Activated T-cell treated with anti-CD3 and anti-CD28 coated beads for 4 hours (primary cell): Measurements from ENCODE around the gene MAPK7.

Source experiments
- DNase-seq: peaks from one replicate; pipeline ENCODE4 v3.0.0-alpha.2; 2020

Gene MAPK7

DNA sequence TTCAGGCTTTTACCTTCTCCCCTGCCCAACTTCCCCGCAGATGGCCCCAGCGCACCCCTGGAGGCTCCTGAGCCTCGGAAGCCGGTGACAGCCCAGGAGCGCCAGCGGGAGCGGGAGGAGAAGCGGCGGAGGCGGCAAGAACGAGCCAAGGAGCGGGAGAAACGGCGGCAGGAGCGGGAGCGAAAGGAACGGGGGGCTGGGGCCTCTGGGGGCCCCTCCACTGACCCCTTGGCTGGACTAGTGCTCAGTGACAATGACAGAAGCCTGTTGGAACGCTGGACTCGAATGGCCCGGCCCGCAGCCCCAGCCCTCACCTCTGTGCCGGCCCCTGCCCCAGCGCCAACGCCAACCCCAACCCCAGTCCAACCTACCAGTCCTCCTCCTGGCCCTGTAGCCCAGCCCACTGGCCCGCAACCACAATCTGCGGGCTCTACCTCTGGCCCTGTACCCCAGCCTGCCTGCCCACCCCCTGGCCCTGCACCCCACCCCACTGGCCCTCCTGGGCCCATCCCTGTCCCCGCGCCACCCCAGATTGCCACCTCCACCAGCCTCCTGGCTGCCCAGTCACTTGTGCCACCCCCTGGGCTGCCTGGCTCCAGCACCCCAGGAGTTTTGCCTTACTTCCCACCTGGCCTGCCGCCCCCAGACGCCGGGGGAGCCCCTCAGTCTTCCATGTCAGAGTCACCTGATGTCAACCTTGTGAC lies 3.6 kb downstream of the MAPK7 start:
- DNase-seq, result no peak

- DNase-seq, result no peak
These were observed 4.5 kb downstream of the MAPK7 start for GRCh38 chr17:19382531-19383444.

DNA sequence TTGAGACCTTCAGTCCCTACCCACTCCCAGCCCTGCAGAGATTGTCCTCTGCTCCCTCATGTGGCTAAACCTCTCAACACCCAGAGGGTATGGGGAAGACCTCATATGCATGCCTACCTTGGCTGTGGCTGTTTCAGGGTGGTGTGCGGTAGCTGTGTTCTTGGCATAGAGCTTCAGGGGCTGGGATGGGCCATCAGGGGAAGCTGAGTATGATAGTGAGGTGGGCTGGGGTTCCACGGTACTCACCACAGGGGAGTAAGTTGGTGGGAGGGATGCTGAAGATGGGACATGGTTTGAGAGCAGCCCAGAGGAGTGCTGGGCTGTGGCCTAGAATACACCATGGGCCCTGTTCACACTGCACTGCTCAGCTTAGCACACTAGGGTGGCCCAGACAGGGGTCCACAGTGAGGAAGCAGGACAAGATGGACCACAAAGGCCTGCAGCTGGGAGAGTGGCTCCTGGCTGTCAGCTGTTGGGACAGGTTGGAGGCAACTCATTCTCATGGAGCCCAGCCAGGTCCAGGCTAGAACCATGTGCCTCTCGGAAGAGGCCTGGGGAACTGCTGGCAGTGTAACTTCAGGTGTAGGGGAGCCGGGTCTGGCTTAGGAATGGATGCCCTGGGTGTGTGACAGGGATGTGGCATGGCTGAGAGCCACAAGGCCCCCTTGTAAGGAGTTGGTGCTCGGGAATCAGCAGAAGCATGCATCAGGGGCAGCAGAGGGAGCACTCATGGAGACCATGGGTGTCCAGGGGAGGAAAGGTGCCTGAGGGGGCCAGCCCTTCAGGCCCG lies 5.6 kb downstream of the MAPK7 start:
- no peak for DNase-seq

DNA sequence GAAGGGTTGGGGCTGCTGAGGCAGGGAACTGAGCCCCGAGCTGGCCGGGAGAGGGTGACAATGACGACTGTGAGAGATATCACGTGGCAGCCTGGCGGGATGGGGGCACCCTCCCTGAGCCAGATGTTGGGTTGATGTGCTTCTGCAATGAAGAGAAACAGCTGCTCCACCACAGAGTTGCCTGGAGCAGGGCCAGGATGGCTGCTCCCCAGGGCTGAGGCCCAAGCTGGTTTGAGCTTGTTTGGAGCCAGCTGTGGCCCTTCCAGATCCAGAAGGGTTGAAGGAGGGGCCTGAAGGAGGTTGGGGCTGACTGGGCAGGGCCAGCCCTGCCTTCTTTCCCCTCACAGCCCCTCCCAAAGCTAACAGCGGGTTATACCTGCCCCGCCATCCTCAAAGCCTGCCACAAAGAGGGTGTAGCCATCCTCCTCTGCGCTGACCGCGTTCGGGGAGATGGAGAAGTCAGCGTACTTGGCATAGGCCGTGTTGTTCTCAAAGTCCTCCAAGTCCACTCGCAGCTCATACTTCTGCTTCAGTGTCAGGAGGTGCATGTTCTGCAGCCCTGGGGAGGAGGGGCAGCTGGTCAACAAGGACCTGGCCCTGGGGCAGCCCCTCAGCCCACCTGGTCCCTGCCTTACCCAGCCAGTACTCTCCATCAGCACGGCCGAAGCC lies 6.6 kb downstream of the MAPK7 start:
- DNase-seq, result no peak

DNA sequence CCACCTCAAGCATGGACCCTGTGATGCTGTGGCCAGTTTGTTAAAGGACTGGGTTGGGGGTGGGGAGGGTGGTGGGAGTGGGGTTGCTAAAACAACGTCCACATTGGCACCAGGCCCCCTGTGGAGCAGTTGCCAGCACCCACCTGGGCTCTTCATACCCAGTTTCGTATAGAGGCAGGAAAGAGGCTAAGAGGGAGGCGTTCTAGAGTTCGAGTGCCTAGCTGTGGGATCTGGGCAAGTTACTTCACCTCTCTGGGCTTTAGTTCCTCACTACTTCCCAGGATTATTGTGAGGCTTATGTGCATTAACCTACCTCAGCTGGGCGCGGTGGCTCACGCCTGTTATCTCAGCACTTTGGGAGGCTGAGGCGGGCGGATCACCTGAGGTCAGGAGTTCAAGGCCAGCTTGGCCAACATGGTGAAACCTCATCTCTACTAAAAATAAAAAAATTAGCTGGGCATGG lies 7.3 kb downstream of the MAPK7 start:
- no peak for DNase-seq

DNA sequence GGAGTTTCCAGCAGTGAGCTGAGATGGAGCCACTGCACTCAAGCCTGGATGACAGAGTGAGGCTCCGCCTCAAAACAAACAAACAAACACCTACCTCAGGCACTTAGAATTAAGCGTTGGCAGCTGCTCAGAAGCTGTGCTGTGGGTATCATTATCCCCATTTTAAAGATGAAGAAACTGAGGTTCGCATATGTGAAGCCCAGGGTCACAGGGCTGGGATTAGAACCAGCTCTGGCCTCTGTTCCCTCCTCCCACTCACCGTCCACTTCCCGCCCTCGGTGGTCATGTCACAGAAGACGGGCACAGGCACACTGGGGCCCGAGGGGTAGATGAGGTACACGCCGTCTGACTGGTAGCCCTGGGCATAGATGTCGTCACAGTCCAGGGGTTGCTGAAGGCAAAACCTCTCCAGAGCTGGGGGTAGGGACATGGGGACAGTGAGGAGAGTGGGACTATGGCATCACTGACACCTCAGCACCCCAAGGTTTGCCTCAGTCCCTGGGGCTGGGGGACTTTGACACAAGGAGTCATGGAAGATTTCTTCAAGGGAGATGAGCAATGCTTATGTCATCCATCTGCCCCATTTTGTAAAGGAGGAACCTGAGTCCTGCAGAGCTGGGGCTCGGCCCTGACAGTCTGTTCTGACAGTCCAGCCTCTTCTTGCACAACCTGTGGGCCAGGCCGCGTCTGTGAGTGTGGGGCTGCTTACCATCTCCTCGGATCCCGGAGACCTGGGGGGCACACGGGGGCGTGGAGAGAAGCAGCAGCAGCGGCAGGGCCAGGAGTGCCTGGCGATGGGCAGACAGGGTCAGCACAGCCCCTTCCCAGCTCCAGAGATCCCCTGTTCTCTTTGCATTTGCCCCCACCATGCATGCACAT lies 8.0 kb downstream of the MAPK7 start:
- DNase-seq, result no peak

DNA sequence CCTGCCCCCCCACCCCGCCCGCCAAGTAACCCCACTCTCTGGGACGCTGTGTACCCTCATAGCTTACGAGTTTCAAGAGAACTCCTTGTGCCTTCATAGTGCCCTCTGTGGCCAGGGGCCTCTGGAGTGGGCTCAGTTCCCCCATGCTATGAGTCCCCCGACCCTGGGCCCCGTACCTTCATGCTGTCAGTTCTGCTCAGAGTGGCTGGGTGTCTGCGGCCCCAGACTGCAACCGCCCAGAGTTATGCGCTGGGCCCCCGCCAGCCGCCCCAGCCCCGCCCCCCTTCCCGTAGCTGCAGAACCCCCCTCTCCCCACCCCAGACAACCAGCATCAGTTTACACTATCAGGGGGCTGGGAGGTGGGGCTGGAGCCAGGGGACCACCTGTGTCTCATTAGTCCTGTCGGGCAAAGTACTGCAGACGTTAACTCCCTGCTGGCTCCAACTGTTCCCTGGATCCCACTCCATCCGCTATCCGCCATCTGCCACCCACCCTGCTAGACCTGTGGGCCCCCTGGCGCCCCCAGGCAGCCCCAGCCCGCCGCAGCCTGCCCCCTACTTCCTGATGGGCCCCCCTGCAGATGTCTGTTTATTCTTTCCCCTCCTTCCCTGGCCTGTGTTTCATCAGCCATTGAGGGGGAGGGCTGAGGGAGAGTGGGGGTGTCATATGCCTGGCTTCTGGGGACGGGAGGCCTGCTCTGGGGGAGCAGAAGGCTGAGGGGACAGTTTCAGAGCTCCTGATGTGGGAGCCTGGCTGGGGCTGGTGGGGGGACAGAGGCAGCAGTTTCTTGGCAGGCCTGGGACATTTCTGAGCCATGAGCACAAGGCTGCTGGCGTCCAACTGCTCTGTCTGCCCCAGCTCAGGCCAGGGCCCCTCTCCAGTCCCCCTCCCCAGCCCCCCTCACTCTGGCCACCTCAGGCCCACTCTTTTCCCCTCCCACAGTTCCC lies 8.9 kb downstream of the MAPK7 start, which contains the start of gene MFAP4:
MFAP4 (minus strand) TSS at position 217 of the 947 bp plus-strand sequence; CDS start at position 182, 35 bp downstream.
- no peak for DNase-seq

DNA sequence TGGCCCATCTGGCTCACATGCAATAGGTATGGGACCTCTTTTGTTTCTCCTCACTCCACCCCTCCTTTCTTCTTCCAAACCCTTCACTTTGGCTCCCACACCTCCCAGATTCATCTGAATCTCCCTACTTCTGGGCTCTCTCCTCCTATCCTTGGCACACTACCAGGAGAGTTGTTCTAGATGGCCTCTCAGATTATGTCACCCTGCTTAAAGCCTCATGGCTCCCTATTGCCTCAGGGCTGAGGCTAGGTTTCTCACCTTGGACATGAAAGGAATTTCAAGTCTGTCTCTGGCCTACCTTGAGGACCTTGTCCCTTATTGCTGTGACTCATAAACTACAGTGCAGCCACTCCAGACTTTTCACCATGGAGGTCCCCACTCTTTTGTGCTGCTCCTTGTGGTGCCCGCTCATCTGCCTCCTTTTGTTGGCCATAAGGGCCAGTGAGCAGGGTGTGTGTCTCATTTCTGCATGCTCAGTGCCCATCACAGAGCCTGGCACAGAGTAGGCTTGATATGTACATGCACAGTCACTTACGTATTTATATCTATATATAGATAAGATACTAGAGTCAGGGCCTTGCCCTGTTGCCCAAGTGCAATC lies 9.7 kb downstream of the MAPK7 start:
- DNase-seq, result no peak

DNA sequence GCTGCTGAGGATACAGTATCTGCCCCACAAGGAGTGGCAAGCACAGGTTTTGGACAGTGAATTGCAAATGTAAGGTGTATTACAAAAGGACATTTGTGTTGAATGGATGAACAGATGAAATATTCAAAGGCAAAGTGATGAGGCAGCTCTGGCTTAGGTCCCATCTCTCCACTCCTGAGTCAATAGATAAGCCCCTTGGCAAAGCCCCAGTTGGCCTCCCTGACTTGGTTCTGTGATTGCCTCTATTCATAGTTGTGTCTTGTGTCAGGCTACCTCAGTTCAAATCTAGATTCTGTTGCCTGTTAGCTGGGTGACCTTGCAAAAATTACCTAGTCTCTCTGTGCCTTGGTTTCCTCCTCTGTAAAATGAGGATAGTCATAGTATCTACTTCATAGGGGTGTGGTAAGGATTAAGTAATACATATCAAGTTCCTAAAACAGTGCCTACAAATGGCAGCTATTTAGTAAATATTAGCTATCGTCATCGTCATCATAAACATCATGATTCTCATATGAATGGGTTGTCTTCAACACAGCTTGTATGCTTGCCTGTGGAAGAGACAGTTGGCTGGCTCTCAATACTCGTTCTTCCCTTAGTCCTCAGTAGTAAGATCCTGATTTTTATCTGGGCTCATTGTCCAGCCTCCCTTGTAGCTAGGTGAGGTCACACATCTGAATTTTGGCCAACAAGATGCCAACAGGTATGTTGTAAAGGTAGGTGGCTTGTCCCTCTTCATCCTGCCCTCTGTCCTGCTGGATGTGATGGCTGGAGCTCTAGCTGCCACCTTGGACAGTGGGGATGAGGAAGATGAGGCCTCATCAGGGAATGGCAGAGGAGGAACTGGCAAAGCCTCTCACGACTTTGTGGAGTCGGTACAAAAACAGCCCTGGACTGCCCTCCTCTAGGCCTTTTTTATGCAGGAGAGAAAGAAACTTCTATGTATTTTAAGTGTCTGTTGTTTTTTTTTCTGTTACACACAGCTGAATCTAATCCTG lies 10.8 kb downstream of the MAPK7 start:
- DNase-seq, result no peak

GRCh38 chr17:19390951-19391350 lies 12.7 kb downstream of the MAPK7 start:
- DNase-seq, result no peak

- no peak for DNase-seq
These were observed 13.1 kb downstream of the MAPK7 start for GRCh38 chr17:19391432-19391831.

DNA sequence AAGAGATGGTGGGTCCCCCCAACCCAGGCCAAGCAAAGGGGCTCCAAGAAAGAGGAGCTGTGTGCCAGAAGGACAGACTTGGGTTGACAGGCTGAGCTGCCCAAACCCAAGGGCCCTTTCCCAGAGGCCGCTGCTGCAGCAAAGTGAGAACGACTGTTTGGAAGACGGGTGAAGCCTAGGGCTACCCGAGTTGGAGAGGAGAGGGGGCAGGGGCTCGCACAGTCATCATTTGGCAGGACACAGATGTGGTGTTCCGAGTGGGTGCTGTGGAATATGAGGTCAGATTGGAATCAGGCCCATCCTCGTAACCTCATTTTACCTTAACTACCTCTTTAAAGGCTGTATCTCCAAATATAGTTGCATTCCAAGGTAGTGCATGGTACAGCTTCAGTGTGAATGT lies 14.0 kb downstream of the MAPK7 start:
- no peak for DNase-seq

DNA sequence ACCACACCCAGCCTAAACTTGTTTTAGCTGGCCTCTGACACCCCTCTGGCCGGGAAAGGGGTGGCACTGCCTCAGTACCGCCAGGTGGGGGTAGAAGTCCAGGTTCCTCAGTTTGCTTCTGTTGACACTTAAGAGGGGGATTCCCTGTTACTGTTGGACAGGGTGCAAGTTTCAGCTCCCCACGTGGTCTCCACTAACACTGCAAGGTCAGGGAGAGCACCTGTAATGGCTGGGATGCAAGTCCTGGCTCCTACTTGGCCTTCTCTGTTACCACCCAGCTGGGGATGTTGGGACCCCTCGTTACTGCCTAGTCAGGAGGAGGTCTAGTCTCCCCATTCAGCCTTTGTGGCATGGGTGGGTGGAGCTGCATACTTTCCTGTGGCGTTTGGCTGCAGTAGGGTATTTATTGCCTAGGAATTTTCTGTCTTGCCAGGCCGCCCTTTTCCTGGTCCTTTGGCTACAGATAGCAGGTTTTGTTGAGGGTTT lies 19.3 kb downstream of the MAPK7 start:
- DNase-seq, result no peak

DNA sequence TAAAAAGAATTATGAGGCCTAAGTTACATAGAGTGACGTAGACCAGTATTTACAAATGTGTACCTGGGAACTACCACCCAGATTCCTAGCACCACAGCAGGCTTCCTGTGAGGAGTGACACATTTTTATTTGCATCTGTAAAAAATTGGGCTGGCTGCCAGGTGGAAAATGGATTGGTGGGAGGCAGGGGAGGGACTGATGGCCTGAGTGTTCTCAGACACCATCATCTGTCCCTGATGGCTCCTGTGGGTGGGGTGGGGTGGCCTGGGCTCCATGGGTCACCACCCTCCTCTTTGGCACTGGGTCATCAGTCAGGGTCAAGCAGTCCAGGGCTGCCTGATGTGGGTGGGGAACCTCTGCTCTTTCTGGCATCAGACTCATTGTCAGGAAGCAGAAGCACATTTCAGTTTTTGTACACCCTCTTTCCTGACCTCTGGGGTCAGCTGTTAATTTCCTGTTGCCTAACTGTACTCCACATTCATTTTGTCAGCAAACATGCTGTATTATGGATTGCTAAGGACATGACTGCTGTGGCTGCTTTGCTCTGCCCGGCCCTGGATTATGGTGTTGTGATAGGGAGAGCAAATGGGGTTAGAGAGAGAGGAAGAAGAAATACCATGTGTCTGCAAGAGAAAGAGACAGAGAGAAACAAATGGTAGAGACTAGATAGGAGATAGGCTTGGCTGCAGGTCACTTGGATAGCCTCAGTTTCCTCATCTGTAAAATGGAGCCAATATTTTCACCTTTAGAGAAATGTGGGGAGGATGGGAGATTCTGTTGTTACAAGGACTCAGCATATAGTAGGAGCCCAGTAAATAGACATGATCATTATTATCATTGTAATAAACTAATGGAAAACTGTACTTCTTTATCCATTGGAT lies 20.2 kb downstream of the MAPK7 start:
- DNase-seq, result no peak

GRCh38 chr17:19399750-19400450 lies 21.6 kb downstream of the MAPK7 start:
- DNase-seq, result no peak

DNA sequence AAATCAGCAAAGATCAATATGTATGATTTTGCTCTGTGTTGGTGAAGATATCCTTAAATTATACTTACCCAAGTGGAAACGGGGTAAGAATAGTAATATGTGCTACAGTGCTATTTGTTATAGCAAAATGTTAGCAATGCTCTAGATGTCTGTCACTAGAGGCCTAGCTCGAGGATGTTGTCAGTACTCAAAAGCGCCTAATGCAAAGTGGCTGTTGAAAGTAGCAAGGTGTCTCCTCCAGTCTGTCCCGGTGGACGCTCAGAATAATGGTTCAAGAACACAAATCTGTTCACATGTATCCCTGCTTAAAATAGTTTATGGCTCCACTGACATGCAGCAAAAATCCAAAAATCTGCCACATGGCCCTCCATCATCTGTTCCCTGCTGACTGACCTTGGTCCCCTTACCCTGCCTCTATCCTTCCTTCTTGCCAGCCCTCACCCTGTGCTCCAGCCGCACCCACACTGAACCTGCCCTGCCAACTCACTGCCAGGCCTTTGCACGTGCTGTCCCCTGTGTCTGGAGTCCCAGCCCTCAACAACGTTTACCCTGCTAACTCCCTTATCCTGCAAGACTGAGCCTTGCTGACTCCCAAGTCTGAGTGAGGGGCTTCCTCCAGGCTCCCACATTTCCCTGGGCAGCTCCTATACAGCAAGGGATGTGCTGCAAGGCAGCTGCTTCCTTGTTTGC lies 23.2 kb downstream of the MAPK7 start:
- DNase-seq, result no peak
